ENCODE results near the gene DCUN1D3.

DNA sequence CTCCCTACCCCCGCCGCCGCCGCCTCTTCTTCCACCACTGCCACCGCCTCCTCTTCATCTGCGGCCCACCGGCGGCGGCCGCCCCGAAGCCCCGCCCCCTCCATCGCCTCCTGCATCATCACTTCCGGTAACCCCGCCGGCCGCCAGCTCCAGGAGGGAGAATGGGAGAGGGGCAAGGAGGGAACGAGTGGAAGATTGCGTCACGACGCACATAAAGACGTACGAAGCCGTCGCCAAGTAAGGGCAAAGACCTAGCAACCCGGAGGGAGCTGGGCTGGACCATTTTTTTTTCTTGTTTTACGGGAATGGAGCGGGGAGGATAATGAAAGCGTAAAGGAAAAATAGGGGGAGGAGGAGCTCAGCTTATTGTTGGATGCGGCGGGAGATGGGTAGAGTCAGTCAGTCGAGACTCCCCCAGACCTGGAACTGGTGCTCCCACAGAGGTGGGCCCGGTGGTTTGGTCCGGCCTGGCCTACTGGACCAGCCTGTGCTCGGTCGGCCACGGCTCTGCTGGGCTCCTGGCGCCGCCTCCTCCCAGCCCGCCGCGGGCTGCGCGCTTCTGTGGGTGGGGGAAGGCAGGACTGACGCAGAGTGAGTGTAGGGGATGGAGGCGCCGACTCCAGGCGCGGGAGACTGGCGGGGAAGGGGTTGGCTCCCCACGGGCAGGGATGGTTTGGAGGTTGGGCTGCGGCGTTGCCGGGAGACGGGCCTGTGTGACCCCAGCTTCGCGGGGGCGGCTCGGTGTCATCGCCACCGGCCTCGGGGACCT, at the start of gene DCUN1D3, which contains the start of gene LYRM1:
- peak; percentile 96 for TF ChIP-seq POLR2A (IDR thresholded peaks at IDR 0.05)
- TF ChIP-seq, protein P1, sequence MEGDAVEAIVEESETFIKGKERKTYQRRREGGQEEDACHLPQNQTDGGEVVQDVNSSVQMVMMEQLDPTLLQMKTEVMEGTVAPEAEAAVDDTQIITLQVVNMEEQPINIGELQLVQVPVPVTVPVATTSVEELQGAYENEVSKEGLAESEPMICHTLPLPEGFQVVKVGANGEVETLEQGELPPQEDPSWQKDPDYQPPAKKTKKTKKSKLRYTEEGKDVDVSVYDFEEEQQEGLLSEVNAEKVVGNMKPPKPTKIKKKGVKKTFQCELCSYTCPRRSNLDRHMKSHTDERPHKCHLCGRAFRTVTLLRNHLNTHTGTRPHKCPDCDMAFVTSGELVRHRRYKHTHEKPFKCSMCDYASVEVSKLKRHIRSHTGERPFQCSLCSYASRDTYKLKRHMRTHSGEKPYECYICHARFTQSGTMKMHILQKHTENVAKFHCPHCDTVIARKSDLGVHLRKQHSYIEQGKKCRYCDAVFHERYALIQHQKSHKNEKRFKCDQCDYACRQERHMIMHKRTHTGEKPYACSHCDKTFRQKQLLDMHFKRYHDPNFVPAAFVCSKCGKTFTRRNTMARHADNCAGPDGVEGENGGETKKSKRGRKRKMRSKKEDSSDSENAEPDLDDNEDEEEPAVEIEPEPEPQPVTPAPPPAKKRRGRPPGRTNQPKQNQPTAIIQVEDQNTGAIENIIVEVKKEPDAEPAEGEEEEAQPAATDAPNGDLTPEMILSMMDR (IDR thresholded peaks at IDR 0.05): no peak
